HFF-Myc (cell line): ENCODE results near the gene CHRM1.

Experiments used
- DNase-seq: peaks from one replicate; pipeline ENCODE4 v3.0.0-alpha.2; 2011; ENCODE audit warnings: low read depth; ENCODE audit errors: extremely low read depth
- H3K4me3 ChIP-seq: replicated peaks from 2 replicates; pipeline ENCODE4 v1.5.1; 2011; ENCODE audit warnings: low read depth, mild to moderate bottlenecking, control low read depth, low read length
- CTCF ChIP-seq: IDR thresholded peaks from 2 replicates; pipeline ENCODE4 v1.5.1; 2012; ENCODE audit warnings: mild to moderate bottlenecking, low read depth, low read length, control low read depth; ENCODE audit errors: missing control alignments

Gene CHRM1

GRCh38 chr11:62919898-62920640 lies 1.1 kb downstream of the CHRM1 start:
- no peak overlapping the region for H3K4me3 ChIP-seq
- DNase-seq = no peak
- no peak for TF ChIP-seq CTCF

GRCh38 chr11:62919476-62919875 lies 1.7 kb downstream of the CHRM1 start:
- no peak for DNase-seq
- H3K4me3 ChIP-seq = no peak overlapping the region
- no peak for TF ChIP-seq CTCF

- no peak for DNase-seq
- TF ChIP-seq CTCF = no peak
Measured at GRCh38 chr11:62918531-62918930, 2.6 kb downstream of the CHRM1 start.

GRCh38 chr11:62917906-62918502 lies 3.2 kb downstream of the CHRM1 start:
- no peak for TF ChIP-seq CTCF
- no peak for DNase-seq
- H3K4me3 ChIP-seq = no peak overlapping the region

More at GRCh38 chr11:62918531-62918930, 2.6 kb downstream of the CHRM1 start:
- H3K4me3 ChIP-seq = no peak overlapping the region

- no peak overlapping the region for H3K4me3 ChIP-seq
- no peak for DNase-seq
- no peak for TF ChIP-seq CTCF
Measured at GRCh38 chr11:62914416-62914815, 6.7 kb downstream of the CHRM1 start.

GRCh38 chr11:62912268-62912667 lies 8.9 kb downstream of the CHRM1 start:
- TF ChIP-seq CTCF = no peak
- no peak for DNase-seq
- no peak overlapping the region for H3K4me3 ChIP-seq
